GM12891 (cell line): ENCODE measurements around the gene RBP3.

ENCODE experiments used
- DNase-seq: peaks from one replicate; pipeline ENCODE4 v3.0.0; 2011; ENCODE audit warnings: low spot score; ENCODE audit not compliant: insufficient read length
- FAIRE-seq: peaks from 2 replicates; lab custom pipeline; 2011; peaks lifted over from hg19 to GRCh38; lab: Jason Lieb, UNC
- PAX5 ChIP-seq: IDR thresholded peaks from 2 replicates; pipeline ENCODE4 v1.6.1; 2011; ENCODE audit warnings: low read length, moderate library complexity, mild to moderate bottlenecking; ENCODE audit not compliant: insufficient read depth, severe bottlenecking
- POLR2A ChIP-seq: IDR thresholded peaks from 2 replicates; pipeline ENCODE4 v1.6.1; 2011; ENCODE audit warnings: low read depth, low read length, control low read depth
- POLR2AphosphoS5 ChIP-seq: IDR thresholded peaks from 2 replicates; pipeline ENCODE4 v1.6.1; 2011; ENCODE audit warnings: low read depth, low read length, control low read depth
- POU2F2 ChIP-seq: IDR thresholded peaks from 2 replicates; pipeline ENCODE4 v1.6.1; 2011; ENCODE audit warnings: low read depth, mild to moderate bottlenecking, control low read depth, low read length, moderate library complexity
- SPI1 ChIP-seq: IDR thresholded peaks from 2 replicates; pipeline ENCODE4 v1.6.1; 2011; ENCODE audit warnings: low read depth, low read length, control low read depth
- TAF1 ChIP-seq: IDR thresholded peaks from 2 replicates; pipeline ENCODE4 v1.6.1; 2011; ENCODE audit warnings: low read depth, low read length, control low read depth

RBP3 gene

GRCh38 chr10:47347303-47347675 lies 874 bp upstream of the RBP3 start:
- no peak for FAIRE-seq
- DNase-seq: no peak
- TF ChIP-seq SPI1 (no peak), PAX5 (no peak), POU2F2 (no peak), POLR2A (no peak), POLR2AphosphoS5 (no peak), TAF1 (no peak)

DNA sequence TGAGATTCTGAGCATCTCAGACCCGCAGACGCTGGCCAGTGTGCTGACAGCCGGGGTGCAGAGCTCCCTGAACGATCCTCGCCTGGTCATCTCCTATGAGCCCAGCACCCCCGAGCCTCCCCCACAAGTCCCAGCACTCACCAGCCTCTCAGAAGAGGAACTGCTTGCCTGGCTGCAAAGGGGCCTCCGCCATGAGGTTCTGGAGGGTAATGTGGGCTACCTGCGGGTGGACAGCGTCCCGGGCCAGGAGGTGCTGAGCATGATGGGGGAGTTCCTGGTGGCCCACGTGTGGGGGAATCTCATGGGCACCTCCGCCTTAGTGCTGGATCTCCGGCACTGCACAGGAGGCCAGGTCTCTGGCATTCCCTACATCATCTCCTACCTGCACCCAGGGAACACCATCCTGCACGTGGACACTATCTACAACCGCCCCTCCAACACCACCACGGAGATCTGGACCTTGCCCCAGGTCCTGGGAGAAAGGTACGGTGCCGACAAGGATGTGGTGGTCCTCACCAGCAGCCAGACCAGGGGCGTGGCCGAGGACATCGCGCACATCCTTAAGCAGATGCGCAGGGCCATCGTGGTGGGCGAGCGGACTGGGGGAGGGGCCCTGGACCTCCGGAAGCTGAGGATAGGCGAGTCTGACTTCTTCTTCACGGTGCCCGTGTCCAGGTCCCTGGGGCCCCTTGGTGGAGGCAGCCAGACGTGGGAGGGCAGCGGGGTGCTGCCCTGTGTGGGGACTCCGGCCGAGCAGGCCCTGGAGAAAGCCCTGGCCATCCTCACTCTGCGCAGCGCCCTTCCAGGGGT lies 703 bp downstream of the RBP3 start:
- no peak for DNase-seq
- no peak for TF ChIP-seq POLR2A
- TF ChIP-seq SPI1: no peak
- TF ChIP-seq PAX5: no peak
- no peak for TF ChIP-seq TAF1
- no peak for TF ChIP-seq POU2F2
- TF ChIP-seq POLR2AphosphoS5: no peak
- FAIRE-seq: no peak

GRCh38 chr10:47349516-47349915 lies 1.4 kb downstream of the RBP3 start:
- FAIRE-seq: no peak
- DNase-seq: no peak
- TF ChIP-seq PAX5 (no peak), TAF1 (no peak), SPI1 (no peak), POLR2A (no peak), POU2F2 (no peak)

DNA sequence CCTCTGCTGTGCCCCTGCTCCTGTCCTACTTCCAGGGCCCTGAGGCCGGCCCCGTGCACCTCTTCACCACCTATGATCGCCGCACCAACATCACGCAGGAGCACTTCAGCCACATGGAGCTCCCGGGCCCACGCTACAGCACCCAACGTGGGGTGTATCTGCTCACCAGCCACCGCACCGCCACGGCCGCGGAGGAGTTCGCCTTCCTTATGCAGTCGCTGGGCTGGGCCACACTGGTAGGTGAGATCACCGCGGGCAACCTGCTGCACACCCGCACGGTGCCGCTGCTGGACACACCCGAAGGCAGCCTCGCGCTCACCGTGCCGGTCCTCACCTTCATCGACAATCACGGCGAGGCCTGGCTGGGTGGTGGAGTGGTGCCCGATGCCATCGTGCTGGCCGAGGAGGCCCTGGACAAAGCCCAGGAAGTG lies 1.8 kb downstream of the RBP3 start:
- TF ChIP-seq POU2F2 (no peak), TAF1 (no peak), SPI1 (no peak), POLR2A (no peak), POLR2AphosphoS5 (no peak), PAX5 (no peak)
- FAIRE-seq: no peak
- DNase-seq: no peak

DNA sequence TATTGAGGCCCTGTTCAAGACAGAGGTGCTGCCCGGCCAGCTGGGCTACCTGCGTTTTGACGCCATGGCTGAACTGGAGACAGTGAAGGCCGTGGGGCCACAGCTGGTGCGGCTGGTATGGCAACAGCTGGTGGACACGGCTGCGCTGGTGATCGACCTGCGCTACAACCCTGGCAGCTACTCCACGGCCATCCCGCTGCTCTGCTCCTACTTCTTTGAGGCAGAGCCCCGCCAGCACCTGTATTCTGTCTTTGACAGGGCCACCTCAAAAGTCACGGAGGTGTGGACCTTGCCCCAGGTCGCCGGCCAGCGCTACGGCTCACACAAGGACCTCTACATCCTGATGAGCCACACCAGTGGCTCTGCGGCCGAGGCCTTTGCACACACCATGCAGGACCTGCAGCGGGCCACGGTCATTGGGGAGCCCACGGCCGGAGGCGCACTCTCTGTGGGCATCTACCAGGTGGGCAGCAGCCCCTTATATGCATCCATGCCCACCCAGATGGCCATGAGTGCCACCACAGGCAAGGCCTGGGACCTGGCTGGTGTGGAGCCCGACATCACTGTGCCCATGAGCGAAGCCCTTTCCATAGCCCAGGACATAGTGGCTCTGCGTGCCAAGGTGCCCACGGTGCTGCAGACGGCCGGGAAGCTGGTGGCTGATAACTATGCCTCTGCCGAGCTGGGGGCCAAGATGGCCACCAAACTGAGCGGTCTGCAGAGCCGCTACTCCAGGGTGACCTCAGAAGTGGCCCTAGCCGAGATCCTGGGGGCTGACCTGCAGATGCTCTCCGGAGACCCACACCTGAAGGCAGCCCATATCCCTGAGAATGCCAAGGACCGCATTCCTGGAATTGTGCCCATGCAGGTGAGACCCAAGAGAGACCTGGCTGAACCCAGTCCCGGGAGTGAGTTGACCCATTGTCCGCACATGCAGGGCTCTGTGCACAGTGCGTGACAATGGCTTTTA lies 2.8 kb downstream of the RBP3 start:
- no peak for TF ChIP-seq TAF1
- TF ChIP-seq POLR2AphosphoS5: no peak
- no peak for TF ChIP-seq POLR2A
- TF ChIP-seq POU2F2: no peak
- TF ChIP-seq SPI1: no peak
- no peak for TF ChIP-seq PAX5
- FAIRE-seq (no peak), DNase-seq (no peak)

DNA sequence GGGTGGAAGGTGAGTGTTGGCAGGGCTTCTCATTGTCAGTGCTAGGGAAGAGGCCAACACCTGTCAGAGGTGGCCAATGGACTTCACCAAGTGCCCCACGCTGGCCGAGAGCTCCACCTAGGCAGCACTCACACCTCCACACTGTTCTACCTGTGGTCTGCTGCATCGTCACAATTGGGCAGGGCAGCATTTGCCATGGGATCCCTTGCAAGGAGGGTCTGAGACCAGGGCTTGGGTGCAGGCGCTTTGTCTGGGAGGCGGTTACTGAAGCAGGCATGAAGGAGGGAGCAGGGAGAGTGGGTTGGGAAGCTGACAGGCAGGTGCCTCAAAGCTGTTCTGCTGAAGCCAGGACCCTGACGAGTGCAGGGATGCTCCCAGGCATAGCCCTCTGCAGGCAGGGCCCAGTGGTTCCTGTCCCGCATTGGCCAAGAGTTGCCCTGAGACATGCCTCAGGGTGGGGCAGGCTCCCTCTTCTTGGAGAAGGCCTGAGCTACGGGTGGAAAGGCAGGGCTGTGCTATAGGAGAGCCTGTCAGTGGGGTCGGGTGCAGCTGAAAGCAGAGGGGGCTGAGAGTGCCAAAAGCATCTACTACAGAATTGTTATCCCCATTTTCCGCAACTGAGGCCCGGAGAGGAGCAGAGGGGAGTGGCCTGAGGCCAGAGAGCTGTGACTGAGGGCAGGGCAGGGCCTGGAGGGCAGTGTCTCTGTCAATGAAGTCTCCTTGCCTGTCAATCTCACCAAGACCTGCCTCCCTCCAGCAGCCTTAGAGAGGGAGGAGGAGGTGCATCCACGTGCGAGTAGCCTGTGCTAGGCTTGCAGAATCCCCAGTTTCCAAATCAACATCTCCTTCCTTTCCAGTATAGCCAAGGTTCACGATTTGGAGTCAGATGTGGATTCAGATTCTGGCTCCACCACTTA lies 4.0 kb downstream of the RBP3 start:
- DNase-seq (no peak), FAIRE-seq (no peak)
- TF ChIP-seq SPI1 (no peak), POLR2A (no peak), TAF1 (no peak)

- DNase-seq (no peak), FAIRE-seq (no peak)
- TF ChIP-seq TAF1 (no peak), POLR2AphosphoS5 (no peak), POU2F2 (no peak), PAX5 (no peak), POLR2A (no peak), SPI1 (no peak)
Observed at GRCh38 chr10:47353351-47353750, 5.2 kb downstream of the RBP3 start.

DNA sequence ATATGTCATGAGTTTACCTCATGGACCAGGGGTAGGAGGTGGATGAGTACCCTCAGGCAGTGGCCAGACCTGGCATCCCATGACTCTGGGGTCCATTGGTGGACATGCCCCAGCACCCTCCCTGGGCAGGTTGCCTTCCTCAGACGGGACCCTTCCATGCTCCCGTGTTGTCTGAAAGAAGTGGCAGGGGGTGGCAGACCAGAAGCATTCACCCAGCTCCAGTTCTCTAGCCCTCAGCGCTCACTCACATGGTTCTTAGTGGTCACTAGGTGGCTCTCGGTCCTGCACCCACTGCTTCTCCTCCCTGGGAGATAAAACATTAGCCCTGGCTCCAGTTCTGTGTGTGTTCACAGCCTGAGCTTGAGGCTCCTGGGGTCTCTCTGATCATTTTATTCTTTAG lies 6.0 kb downstream of the RBP3 start:
- FAIRE-seq (no peak), DNase-seq (no peak)
- no peak for TF ChIP-seq TAF1

DNA sequence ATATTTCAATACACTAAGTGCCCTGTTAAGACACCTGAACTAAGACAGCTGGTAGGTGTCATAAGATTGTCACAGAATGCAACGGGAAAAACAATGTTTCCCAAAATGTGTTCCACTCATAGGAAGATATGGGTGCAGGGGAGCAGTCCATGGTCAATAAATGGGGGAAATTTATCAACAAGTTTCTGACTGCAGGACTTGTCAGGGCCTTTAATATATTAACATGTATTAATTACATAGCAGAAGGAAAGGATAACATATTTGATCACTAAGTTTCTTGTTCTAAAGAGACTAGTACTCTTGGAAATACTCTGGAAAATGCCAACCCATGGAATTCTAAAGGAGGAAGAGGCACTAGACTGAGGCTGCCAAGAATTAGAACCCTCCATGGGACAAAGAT lies 6.7 kb downstream of the RBP3 start:
- FAIRE-seq: no peak

More for the DNA sequence above, 6.7 kb downstream of the RBP3 start:
- TF ChIP-seq POU2F2: no peak
- TF ChIP-seq TAF1: no peak
- no peak for TF ChIP-seq PAX5
- TF ChIP-seq SPI1: no peak
- TF ChIP-seq POLR2A: no peak
- no peak for TF ChIP-seq POLR2AphosphoS5
- no peak for DNase-seq
